ENCODE measurements around the gene POFUT2.
A peak's percentile ranks its signal among the peaks of the same experiment; 100 is the strongest.

POFUT2 gene

DNA sequence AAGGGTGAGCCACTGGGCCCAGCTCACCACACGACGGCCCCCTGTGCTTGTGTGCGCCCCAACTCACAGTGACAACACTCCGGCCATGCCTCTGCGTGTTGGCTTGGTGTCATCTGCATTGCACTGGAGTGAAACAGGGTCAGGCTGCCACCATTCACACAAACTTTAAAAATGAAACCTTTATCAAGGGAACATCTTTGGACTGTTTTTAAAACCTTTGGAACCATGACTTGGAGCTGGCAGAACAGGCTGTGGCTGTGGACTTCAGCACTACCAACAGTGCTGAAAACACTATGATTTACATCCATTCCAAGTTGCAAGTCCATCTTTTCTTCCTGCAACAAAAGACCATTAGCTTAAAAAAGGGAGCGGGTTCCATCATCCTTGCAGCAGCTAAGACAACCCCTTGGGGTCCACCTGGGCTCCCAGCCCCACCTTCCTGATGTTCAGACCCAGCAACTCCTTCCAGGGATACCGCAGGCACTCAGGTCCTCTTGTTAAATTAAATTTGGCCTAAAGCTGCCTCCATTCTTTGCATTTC, 25.6 kb downstream of the POFUT2 start:
- DNase-seq (ENCODE audit: low read depth) = no peak

DNA sequence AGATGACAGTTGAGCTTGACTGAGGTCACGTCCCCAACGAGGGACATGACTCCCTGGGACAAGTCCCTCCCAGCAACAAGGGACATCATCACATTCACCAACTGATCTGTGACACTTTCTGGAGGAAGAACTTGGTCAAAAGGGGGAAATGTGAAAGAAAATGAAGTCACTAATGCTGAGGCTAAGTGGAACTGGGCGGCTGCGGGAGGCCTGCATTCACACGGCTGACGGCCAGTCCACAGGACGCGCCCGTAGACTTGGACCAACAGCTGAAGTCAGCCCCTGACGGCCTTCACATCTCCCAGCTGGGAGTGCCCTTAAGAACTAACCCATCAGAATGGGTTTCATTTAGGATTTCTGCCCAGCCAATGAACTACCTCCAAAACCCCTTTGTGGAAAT, 26.6 kb downstream of the POFUT2 start:
- DNase-seq (ENCODE audit: low read depth) = no peak

DNA sequence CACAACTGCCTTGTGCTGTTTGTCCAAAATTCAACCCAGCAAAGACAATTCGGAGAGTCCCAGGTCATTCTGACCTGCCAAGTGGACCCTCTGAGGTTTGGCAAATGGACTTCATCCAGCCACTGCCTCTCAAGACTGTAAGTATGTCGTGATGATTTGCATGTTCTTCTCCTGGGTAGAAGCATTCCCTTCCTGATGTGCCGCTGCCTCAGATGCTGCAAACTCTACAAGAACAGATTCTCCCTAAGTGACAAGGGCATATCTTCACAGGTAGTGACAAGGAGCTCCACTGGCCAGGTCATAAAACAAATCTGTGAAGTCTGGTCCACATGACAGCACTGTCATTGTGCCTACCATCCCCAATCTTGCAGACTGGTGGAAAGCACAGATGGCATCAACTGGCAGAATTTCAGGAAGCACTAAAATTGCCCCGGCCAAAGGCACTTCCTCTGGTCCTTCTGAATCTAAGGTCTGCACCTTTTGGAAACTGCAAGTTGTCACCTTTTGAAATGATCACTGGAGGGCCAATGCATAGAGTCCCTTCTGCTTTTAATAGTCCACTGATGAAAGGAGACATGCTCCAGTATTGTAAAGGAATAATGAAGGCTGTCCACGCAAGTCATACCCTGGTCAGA, 27.4 kb downstream of the POFUT2 start:
- no peak for DNase-seq (ENCODE audit: low read depth)

DNA sequence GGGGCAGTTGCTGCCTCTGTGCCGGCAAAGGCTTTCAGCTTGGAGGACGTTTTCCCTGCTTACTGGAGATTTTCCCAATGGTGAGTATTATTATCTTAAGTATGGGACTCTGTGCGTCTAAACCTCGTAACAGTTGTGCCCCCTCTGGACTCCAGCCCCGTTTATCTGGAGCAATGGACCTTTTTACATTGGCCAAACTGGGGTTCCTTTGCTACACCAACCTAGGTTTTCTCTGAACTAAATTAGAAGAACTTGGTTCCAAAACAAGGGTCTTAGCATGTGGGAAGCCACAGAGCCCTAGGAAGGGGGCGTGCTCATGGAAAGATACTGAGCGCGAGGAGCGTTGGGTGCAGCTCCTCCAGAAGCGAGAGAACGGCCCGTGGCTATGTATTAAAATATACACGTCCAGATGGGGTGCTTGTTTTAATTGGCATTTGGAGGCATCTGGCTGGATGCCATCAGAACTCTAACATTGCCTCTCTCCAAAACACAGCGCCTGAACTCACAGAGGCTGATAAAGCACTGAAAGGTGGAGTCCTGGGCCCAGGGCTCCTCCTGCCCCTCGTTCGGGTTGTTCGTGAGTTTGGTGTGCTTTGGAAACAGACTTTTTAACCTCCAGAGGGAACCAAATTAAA, 28.4 kb downstream of the POFUT2 start:
- no peak for DNase-seq (ENCODE audit: low read depth)

DNA sequence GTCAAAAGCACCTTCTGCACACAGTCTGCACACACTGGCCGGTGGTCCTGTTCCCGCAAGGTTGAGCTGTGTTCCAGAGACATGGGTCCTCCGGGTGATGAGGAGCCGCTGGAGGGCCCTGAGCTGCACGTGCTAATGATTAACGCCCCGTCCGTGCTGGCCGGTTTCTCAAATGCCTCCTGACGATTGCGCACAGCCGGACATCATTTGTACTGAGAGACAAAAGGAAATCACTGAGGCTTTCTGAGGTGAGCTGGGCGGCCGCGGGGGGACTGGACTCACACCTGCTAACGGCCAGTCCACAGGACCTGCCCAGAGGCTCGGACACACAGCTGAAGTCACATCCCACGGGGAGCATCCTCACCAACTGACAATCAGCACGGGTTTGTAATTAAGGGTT, 29.2 kb downstream of the POFUT2 start:
- no peak for DNase-seq (ENCODE audit: low read depth)

DNA sequence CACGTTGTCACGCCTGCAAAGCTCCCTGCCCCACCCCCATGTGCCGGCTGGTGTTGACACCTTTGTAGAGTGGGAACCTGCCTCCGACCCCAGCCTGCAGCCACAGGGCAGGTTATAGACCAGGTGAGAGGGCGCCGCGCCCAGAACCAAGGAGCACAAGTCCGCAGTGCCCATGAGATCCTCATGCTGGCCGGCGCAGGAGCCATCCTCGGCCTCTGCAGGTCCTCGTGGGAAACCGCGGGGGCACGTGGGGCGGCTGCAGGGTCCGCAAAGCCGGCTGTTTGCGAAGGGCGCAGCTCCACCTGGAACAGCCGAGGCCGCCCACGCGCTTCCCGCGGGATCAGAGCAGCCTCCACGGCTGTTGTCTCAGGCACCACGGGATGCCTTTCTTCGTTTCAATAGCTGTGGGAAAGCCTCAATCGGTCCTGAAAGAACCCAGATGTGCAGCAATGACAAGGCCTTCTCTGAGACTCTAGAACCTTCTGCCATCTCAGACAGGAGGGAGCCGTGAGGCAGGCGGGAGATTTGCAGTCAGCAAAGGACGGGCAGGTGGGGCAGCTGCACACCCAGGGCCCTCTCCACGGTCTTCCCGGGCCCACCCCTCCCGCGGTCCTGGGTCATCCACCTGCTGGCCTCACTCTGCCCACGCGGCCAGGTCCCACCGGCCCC, 29.9 kb downstream of the POFUT2 start:
- no peak for DNase-seq (ENCODE audit: low read depth)

DNA sequence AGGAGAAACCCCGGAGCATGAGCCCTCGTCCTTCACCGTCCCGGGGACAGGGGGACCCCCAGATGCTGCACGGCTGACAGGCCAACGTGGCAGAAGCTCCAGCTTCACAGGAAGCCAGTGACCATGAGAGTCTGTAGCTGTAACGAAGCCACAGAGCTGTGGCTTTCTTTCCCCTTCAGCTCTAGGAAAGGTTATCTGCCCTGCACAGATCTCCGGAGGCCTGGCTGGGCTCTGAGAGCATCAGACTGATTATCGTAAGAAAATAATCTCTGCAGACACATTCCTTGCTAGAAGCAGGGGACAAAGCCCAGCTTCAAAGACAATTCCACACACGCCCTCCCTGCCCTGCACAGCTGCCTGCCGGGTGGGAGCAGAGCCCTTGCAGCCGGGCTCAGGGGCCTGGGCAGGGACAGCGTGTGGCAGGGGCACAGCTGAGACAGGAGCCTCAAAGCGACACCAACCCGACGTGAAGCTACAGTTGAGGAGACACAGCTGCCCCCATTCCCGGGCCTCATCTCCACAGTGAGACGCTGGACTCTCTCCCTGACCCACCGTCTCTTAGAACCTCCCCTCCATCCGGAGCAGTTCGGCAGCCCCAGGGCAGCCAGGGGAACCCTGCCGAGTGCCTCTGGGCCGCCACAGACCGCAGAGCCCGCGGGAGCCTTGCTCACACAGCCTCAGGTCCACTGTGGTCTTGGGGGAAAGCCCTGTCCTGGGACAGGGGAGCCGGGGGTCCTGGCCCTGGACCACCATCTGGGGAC, 30.6 kb downstream of the POFUT2 start:
- no peak for DNase-seq (ENCODE audit: low read depth)

DNA sequence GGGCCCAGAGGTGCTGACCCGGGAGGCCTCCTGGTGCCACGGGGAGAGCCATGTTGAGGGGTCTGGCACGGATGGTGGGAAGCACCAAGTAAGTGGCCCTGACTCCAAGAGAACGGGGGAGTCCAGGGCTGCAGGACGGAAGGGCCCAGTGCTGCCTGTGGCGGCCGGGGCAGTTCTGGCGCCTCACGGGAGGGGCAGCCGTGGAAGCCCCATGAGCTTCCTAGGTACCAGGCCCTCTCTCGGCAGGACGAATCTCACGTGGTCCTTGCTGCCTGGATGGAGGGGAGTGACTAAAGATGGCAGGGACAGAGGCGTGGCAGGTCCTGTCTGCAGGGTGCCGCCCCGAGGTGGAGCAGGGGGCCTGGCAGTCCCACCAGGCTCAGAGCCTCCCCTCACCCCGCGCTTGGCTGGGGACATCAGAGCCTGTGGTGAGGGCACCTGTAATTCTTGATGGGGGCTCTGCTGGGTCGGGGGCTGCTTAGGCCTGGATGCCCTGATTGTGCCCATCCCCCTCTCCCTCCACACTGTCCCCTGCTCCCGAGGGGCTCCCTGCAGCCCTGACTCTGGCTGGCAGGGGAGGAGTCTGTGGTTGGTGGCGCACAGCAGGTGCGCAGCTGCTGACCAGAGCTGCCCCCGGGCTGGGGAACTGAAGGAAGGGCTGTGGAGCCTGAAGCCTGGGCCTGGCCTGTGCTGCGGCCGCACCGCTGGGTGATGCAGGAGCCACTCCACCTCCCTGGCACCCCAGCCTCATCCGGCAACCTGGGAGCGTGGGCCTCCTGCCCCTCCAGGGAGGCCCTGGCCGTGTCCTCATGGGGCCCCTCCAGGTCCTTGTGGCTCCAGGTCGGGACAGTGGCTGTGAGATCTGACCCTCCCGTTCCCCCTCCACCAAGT, 31.4 kb downstream of the POFUT2 start:
- no peak for DNase-seq (ENCODE audit: low read depth)

DNA sequence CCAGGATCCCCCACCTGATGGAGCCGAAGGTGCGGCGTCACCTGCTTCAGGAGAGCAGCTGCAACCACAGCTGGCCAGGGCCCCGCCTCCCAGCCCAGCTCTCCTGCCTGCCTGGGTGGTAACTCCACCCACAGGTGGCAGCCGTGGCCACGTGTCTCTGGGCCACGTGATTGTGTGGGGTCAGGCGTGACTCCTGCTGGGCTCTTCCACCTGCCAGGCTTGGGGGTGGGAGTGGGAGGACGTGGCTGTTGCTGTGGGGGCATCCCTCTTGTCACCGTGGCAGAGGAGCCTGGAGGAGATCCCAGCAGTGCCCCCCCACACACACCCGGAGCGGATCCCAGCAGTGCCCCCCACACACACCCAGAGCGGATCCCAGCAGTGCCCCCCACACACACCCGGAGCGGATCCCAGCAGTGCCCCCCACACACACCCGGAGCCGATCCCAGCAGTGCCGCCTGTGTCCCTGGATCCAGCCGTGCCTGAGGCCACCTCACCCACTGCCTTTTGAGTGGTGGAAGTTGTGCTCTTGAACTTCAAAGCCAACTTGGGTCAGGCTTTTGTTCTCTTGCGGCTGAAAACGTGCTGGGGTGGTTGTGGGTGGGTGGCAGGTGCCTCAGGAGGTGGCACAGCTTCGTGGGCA, 32.2 kb downstream of the POFUT2 start:
- DNase-seq (ENCODE audit: low read depth) = no peak

DNA sequence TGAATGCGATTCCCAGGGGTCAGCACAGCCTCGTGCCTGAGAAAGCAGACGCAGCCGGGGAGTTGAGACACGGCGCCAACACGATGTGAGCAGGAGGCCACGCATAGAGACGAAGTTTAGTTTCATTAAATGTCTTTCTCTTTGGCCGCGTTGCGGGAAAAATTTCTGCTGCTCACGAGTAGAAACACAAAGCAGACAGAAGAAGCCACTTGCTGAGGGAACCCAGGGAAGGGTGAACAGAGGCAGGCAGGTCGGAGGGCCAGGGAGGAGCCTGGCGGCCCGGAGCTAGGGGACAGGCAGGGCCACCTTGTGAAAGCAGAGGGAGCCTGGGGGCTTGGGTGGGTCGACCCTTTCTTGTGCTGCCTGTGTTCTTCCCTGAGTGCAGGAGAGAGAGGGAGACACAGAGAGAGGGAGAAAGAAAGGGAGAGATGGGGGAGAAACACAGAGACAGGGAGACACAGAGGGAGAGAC, 33.2 kb downstream of the POFUT2 start:
- DNase-seq (ENCODE audit: low read depth) = no peak

DNA sequence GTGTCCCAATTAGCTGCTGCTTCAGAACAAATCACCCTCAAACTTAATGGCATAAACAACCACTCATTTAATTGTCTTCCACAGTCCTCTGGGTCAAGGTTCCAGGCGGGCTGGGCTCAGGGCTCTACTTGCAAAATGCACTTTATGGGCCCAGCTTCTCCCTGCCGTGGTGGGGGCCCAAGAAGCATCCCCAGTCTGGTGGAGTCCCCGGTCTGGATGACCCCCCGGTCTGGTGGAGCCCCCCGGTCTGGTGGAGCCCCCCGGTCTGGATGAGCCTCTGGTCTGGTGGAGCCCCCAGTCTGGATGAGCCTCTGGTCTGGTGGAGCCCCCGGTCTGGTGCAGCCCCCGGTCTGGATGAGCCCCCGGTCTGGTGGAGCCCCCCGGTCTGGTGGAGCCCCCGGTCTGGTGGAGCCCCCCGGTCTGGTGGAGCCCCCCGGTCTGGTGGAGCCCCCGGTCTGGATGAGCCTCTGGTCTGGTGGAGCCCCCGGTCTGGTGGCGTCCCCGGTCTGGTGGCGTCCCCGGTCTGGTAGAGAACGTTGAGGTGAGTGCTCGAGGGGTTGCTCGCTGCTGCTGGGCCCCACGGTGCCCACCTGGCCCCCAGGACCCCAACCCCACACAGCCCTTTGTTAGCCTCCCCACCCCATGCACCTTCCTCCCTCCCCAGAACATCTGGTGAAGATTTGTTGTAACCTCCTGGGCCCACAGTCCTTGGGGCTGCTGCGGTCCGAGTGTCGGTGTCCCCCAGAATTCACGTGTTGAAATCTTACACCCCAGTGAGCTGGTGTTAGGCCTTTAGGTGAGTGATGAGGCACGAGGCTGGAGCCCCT, 33.8 kb downstream of the POFUT2 start:
- no peak for DNase-seq (ENCODE audit: low read depth)

DNA sequence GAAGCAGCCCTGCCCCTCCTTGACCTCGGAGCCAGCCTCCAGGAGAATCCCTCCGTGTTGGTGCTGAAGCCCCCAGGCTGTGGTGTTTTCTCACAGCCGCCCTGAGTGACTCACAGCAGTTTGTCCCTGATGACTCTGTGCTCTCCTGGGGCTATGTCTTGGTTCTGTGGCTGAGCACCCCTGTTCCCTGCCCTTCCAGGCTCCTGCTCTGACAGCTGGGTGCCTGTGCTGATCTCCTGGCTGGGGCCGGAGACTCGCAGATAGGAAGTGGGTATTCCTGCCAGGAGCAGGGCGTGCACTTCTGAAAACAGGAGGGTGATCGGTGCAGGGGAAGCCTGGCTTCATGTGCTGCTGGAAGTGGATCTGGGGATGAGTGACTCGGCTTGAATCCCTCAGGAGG, 34.5 kb downstream of the POFUT2 start:
- no peak for DNase-seq (ENCODE audit: low read depth)

DNA sequence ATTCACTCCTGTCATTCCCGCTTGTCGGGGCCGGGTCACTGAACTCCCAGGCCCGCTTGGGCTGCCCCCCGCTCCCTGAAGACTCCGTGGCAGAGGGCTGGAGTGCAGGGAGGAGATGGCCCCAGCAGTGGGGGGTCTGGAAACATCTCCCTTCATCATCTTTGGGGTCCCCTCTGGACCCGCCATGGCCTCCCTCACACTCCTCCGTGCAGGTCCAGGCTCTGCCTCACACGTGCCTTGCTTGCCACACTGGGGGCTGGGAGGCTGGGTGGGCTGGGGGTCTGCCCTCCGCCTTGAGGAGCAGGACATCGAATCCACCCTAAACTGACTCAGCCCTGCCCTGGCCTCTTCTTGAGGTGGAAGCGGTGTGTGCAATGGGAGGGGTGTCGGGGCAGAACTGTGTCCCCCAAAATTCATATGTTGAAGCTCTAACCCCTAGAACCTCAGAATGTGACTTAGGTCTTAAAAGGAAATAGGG, 35.2 kb downstream of the POFUT2 start:
- DNase-seq (ENCODE audit: low read depth) = no peak

DNA sequence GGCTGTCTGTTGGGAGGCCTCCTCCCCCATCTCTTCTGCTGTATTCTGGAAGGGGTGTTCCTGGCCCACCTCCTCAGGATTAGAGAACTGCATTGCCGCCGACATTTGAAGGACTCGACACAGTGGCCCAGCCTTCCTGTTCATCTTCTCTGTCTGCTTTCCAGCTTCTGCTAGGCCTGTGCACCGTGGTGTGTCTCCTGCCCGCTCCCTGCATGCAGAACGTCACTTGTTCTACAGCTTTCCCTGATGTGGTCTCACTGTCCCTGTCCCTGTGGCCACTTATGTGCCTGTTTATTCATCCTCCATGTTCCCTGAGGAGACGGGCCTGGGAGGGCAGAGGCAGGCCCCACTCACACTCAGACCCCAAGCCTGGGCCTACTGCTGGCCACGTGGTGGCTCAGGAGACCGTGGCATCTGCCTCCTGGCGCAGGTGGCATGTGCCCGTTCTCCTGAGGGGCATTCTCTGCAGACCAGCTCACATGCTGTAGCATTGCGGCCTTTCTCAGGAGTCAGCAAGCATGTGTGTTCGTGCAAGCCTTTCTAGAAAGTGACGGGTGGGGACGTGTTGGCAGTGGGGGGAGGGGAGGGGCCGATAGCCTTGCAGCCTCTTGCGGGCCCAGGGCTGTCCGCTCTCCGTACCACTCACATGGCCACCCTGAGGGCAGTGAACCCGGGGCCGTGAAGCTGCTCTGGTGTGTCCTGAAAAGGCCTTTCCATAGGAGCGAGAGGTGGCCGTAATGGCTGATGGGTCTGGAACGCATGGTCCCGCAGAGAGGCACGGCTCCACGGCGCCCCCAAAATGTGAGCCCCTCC, 35.9 kb downstream of the POFUT2 start:
- no peak for DNase-seq (ENCODE audit: low read depth)

DNA sequence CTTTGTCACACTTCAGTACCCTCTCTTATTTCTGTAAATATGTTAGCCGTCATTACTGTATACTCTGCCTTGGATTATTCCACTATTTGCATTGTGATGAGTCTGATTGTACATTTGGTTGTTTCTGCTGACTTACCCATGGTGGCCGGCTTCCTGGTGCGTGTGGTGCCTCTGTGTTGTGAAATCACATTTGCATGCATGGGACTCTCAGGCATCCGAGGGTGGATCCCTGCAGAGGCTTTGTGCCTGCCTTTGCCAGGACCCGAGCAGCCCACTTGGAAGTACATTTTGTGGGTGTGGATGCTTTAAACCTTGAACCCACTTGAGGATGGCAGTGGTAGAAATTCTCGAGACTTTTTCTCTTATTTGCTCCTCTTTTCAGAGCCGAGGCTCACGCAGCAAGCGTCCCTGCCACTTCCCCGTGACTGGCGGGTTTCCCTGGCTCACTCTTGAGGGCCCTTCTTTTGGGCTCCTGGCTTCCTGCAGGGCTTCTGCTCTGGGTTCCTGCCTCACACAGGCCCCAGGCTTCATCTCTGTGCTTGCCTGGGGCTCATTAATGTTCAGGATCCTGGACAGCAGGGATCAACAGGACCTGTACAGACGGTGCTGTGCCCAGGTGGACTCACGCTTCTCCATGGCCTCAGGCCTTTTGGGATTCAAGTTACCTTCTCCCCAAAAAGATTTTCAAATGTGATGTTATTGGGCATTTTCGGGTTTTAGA, 36.6 kb downstream of the POFUT2 start:
- no peak for DNase-seq (ENCODE audit: low read depth)

DNA sequence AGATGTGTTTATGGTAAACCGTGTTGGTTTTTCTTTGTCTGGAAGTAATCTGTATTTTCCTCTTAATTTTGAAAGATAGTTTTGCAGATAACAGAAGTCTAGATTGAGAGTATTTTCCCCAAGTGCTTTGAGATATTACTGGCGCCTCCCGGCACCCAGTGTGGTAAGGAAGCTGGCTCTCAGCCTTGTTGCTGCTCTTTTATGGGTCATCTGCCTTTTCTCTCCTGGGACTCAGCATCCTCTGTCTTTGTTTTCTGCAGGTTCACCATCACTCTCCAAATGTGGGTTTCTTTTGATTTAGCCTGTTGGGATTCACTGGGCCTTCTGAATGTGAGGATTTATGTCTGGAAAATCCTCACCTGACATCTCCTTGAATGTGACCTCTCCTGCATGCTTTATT, 37.4 kb downstream of the POFUT2 start:
- no peak for DNase-seq (ENCODE audit: low read depth)

DNA sequence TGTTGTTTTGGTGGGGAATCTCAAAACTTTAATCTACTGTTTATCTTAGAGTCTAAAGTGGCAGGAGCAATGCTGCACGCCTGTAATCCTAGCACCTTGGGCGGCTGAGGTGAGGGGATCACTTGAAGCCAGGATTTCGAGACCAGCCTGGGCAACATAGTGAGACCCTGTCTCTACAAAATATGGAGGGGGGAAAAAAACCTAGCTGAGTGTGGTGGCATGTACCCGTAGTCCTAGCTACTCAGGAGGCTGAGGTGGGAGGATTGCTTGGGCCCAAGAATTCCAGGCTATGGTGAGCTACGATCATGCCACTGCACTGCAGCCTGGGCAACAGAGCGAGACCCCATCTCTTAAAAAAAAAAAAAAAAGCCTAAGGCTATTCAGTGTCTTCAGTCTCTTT, 38.1 kb downstream of the POFUT2 start:
- DNase-seq (ENCODE audit: low read depth) = no peak

DNA sequence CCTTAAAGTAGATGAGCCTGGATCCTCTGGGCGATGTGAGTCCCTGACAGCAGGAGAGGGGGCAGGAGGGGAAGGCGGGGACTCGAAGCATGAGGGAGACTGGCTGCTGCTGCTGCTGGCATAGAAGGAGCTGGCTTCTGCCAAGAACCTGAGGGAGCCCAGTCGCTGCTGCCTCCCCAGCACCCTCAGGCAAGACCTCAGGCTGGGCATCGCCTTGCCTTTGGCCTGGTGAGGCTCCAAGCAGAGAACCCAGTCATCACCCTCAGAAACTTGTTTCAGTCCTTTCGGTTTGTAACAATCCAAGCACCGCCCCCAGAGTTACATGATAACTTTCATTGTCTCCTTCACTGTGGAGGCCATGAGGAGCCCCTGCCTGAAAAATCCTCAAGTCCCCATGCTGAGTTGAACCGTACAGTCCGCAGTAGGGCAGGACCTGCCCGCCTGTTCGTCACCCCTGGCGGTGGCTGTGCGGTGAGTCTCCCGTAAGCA, 38.8 kb downstream of the POFUT2 start:
- peak; percentile 15 for DNase-seq (ENCODE audit: low read depth)
